DOHH2 (cell line): ENCODE data around the gene GPR152.
"Not testable (repeated sequence)": the region's sequence is repeated elsewhere in the genome, so short reads cannot be mapped to it uniquely, and the experiment has no call there.

Experiments
- H3F3A ChIP-seq: fragments of 200-600 bp; sonication (generic), shearing (Covaris generic); 2 replicates; pipeline ENCODE4 v1.6.0; 2016; ENCODE audit warnings: antibody characterized with exemption, mild to moderate bottlenecking; ENCODE audit not compliant: control insufficient read depth, insufficient read depth
- H3K27ac ChIP-seq: fragments of 200-600 bp; sonication (generic); 2 replicates; pipeline ENCODE4 v1.5.1; 2014; ENCODE audit warnings: low read depth, mild to moderate bottlenecking, low read length, moderate library complexity
- H3K27me3 ChIP-seq: fragments of 200-600 bp; sonication (generic); 2 replicates; pipeline ENCODE4 v1.6.1; 2014; ENCODE audit warnings: mild to moderate bottlenecking, low read length, mixed read lengths; ENCODE audit not compliant: control insufficient read depth
- H3K36me3 ChIP-seq: fragments of 200-600 bp; sonication (generic); 2 replicates; pipeline ENCODE4 v1.6.1; 2014; ENCODE audit warnings: mild to moderate bottlenecking, low read length, moderate library complexity, mixed read lengths; ENCODE audit not compliant: control insufficient read depth
- H3K4me1 ChIP-seq: fragments of 200-600 bp; sonication (generic); 2 replicates; pipeline ENCODE4 v1.6.1; 2014; ENCODE audit warnings: mild to moderate bottlenecking, low read length, mixed read lengths; ENCODE audit not compliant: control insufficient read depth
- H3K4me2 ChIP-seq: fragments of 200-600 bp; sonication (generic); 2 replicates; pipeline ENCODE4 v1.6.0; 2014; ENCODE audit warnings: mild to moderate bottlenecking, low read length, moderate library complexity
- H3K4me3 ChIP-seq: fragments of 200-600 bp; sonication (generic); 2 replicates; pipeline ENCODE4 v1.5.1; 2014; ENCODE audit warnings: mild to moderate bottlenecking, low read length, mixed read lengths
- H3K79me2 ChIP-seq: fragments of 200-600 bp; sonication (generic); 2 replicates; pipeline ENCODE4 v1.6.1; 2014; ENCODE audit warnings: mild to moderate bottlenecking, low read length, mixed read lengths; ENCODE audit not compliant: control insufficient read depth
- H3K9me2 ChIP-seq: fragments of 200-600 bp; sonication (generic); replicated peaks from 2 replicates; pipeline ENCODE4 v1.6.1; 2014; ENCODE audit warnings: mild to moderate bottlenecking, low read length, mixed read lengths; ENCODE audit not compliant: control insufficient read depth
- H3K9me3 ChIP-seq: fragments of 200-600 bp; sonication (generic); 2 replicates; pipeline ENCODE4 v1.6.1; 2014; ENCODE audit warnings: antibody characterized with exemption, low read length, mixed read lengths; ENCODE audit not compliant: control insufficient read depth, insufficient read depth
- H4K20me1 ChIP-seq: fragments of 200-600 bp; sonication (generic); 2 replicates; pipeline ENCODE4 v1.6.0; 2014; ENCODE audit warnings: low read depth, mild to moderate bottlenecking, antibody characterized with exemption, low read length, moderate library complexity; ENCODE audit not compliant: control insufficient read depth, insufficient read depth
- CTCF ChIP-seq: fragments of 200-600 bp; sonication (generic); IDR thresholded peaks from one replicate; pipeline ENCODE4 v1.5.1; 2014; ENCODE audit warnings: antibody characterized with exemption, mild to moderate bottlenecking, low read depth, low read length; ENCODE audit not compliant: poor library complexity, severe bottlenecking
- EZH2phosphoT487 ChIP-seq: fragments of 200-600 bp; sonication (generic); IDR thresholded peaks from 2 replicates; pipeline ENCODE4 v1.6.1; 2017; ENCODE audit warnings: borderline replicate concordance, mild to moderate bottlenecking, antibody characterized with exemption, low read length, moderate library complexity, mixed read lengths

The GPR152 gene

GRCh38 chr11:67404515-67405195 lies 47.9 kb downstream of the GPR152 start:
- peaks cover 21% of the 10 kb centered on the region for H3F3A ChIP-seq
- H3K9me3 ChIP-seq = no peaks in the 10 kb centered on the region
- peaks cover 79% of the 10 kb centered on the region for H3K4me1 ChIP-seq
- H3K9me2 ChIP-seq = no peaks in the 10 kb centered on the region
- peak overlapping the region; percentile 80 for H3K4me2 ChIP-seq
- H3K4me3 ChIP-seq = peak overlapping the region; percentile 93
- H3K79me2 ChIP-seq = peaks cover 64% of the 10 kb centered on the region
- H4K20me1 ChIP-seq = peaks cover 7% of the 10 kb centered on the region; the same call in 1 of the 2 replicates
- no peak for TF ChIP-seq EZH2phosphoT487
- no peak for TF ChIP-seq CTCF
- H3K27ac ChIP-seq = peak overlapping the region; percentile 96
- no peaks in the 10 kb centered on the region for H3K27me3 ChIP-seq
- H3K36me3 ChIP-seq = peaks cover 72% of the 10 kb centered on the region

GRCh38 chr11:67403085-67403484 lies 49.4 kb downstream of the GPR152 start:
- Histone ChIP-seq H3K4me2 (peak overlapping the region; percentile 80), H3K4me3 (peak overlapping the region; percentile 93), H3K36me3 (peaks cover 74% of the 10 kb centered on the region), H3K79me2 (peaks cover 78% of the 10 kb centered on the region), H3K4me1 (peaks cover 73% of the 10 kb centered on the region), H3F3A (peaks cover 11% of the 10 kb centered on the region; the same call in 1 of the 2 replicates), H3K27ac (peak overlapping the region; percentile 96)
- H4K20me1 ChIP-seq, H3K9me3 ChIP-seq, H3K27me3 ChIP-seq, H3K9me2 ChIP-seq: not testable (repeated sequence)

GRCh38 chr11:67402192-67402839 lies 50.2 kb downstream of the GPR152 start:
- Histone ChIP-seq H3K4me3 (peak overlapping the region; percentile 64), H3F3A (peaks cover 10% of the 10 kb centered on the region; the same call in 1 of the 2 replicates), H3K36me3 (peaks cover 75% of the 10 kb centered on the region), H3K27ac (peak overlapping the region; percentile 96), H3K79me2 (peaks cover 80% of the 10 kb centered on the region), H3K4me1 (peaks cover 73% of the 10 kb centered on the region), H3K4me2 (peak overlapping the region; percentile 80)
- H3K9me2 ChIP-seq, H3K27me3 ChIP-seq, H4K20me1 ChIP-seq, H3K9me3 ChIP-seq: not testable (repeated sequence)

- H3K9me3 ChIP-seq = no peaks in the 10 kb centered on the region
- peak within 1 kb of the TSS; percentile 82 for H3K4me2 ChIP-seq
- H3K36me3 ChIP-seq = peaks cover 75% of the 10 kb centered on the region
- H3K79me2 ChIP-seq = peaks cover 86% of the 10 kb centered on the region
- no peaks in the 10 kb centered on the region for H3K27me3 ChIP-seq
- no peaks in the 10 kb centered on the region for H3K9me2 ChIP-seq
- H4K20me1 ChIP-seq = peaks cover 7% of the 10 kb centered on the region; the same call in 1 of the 2 replicates
- peaks cover 73% of the 10 kb centered on the region for H3K4me1 ChIP-seq
- TF ChIP-seq EZH2phosphoT487 (no peak), CTCF (peak; percentile 24)
- H3K27ac ChIP-seq = peak within 1 kb of the TSS; percentile 96
- H3F3A ChIP-seq = peaks cover 10% of the 10 kb centered on the region; the same call in 1 of the 2 replicates
- H3K4me3 ChIP-seq = peak within 1 kb of the TSS; percentile 92
Observed at GRCh38 chr11:67401495-67402191, 50.9 kb downstream of the GPR152 start, which contains the start of gene PPP1CA. TSS of gene PPP1CA (minus strand) at chr11:67401858. CDS start at chr11:67401782, 76 bp downstream.
